ENCODE data around the gene TCTN2. TPM values are rescaled to one million over a fixed set of nuclear protein-coding genes. Genes with fewer than 3 reads are reported as not detected.

Gene TCTN2
- total RNA-seq, 2 experiments from 2014 or later = 2.9 to 3.4 TPM

DNA sequence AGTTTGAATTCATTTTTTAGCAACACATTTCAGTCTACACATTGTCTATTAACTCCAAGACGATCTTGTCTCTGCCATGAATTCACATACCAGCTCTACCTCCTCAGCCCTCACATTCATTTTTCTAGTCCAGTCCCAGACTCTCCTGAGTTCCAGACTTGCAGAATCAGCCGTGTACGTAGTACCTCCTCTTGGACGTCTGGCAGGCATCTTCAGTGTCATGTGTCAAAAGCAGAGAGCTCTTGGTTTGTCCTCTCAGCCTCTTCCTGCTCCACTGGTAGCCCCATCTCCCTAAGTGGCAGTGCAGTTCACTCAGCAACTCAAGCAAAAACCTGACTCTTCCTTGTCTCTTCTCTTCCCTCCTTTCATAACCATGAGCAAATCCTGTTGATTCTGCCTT, 14.5 kb upstream of the TCTN2 start:
- ChIA-PET POLR2A (no interaction called here), CTCF (interaction anchor here (0.6 kb wide), 1 partner anchor 10 kb away, joined by 3 read pairs; no protein-coding TSS in a partner anchor)
- H3K27me3 Mint-ChIP-seq (ENCODE audit: low read depth) = no peaks in the 10 kb centered on the region
- peaks cover 38% of the 10 kb centered on the region for H3K36me3 Mint-ChIP-seq (ENCODE audit: low read depth)
- H3K4me1 Mint-ChIP-seq (ENCODE audit: low read depth) = peaks cover 16% of the 10 kb centered on the region
- no peak overlapping the region for H3K4me3 Mint-ChIP-seq
- ATAC-seq (no peak), DNase-seq (no peak)
- no peaks in the 10 kb centered on the region for H3K9me3 Mint-ChIP-seq (ENCODE audit: insufficient read depth)
- no peak overlapping the region for H3K27ac Mint-ChIP-seq

DNA sequence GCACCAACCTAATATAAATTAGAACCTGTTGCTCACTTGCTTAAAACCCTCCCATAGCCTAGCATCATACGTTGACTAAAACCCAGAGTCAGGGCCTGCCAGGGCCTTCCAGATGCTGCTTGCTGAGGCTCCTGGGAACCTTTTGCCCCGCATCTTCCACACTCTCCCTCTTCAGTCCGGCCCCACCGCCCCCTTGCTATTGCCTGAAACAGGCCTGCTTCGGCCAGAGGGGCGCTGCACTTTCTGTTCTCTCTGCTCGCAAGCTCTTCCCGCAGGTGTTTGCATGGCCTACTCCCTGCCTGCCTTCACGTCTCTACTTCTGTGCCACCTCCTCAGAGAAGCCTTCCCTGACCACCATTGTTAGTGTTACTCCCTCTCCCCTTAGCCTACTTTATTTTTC, 13.7 kb upstream of the TCTN2 start:
- CTCF ChIA-PET = no interaction called here
- DNase-seq (no peak), ATAC-seq (no peak)
- Mint-ChIP-seq H3K36me3 (ENCODE audit: low read depth) (peaks cover 34% of the 10 kb centered on the region), H3K4me1 (ENCODE audit: low read depth) (peaks cover 16% of the 10 kb centered on the region), H3K27me3 (ENCODE audit: low read depth) (no peaks in the 10 kb centered on the region), H3K9me3 (ENCODE audit: insufficient read depth) (no peaks in the 10 kb centered on the region), H3K4me3 (no peak overlapping the region), H3K27ac (no peak overlapping the region)
- POLR2A ChIA-PET = no interaction called here

DNA sequence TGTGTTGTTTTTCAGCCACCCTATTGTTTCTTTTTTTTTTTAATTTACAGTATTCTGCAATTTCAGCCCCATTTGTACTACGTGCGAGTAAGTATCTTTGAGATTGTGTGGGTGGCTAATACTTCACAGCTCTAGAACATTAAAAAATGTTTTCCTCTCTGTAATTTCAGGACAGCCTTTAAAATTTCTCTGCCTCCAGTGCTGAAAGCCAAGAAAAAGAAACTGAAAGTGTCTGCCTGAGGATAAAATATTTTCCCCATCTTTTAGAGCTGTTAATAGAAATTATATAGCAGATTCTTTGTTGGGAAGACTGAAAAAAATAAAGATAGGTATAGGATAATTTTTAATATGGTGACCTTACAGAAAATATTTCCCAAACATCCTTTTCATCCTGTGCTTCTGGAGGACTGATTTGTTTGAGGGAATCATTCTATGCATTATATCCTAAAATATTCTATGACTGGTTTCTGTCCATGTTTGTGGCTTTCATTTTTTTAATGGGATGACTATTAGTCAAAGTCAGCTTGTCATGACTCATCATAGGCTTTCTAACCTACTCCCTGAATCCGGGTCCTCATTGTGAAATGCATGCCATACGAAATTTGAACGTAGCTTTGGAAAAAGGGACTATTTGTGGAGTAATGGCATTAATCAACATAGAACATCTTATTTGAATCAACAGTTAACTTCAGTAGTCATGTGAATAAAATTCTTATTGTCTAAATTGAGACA, 10.8 kb upstream of the TCTN2 start:
- Mint-ChIP-seq H3K9me3 (ENCODE audit: insufficient read depth) (no peaks in the 10 kb centered on the region), H3K4me3 (no peak overlapping the region), H3K4me1 (ENCODE audit: low read depth) (peaks cover 16% of the 10 kb centered on the region), H3K27ac (peak overlapping the region; percentile 56), H3K36me3 (ENCODE audit: low read depth) (peaks cover 33% of the 10 kb centered on the region), H3K27me3 (ENCODE audit: low read depth) (no peaks in the 10 kb centered on the region)
- ChIA-PET CTCF (interaction anchor here (1.5 to 1.7 kb wide), 2 partner anchors 10 to 101 kb away, joined by 3 to 4 read pairs; no protein-coding TSS in a partner anchor), POLR2A (interaction anchor here (1.0 kb wide), 1 partner anchor 10 kb away, joined by 3 read pairs; no protein-coding TSS in a partner anchor)
- DNase-seq (no peak), ATAC-seq (no peak)

DNA sequence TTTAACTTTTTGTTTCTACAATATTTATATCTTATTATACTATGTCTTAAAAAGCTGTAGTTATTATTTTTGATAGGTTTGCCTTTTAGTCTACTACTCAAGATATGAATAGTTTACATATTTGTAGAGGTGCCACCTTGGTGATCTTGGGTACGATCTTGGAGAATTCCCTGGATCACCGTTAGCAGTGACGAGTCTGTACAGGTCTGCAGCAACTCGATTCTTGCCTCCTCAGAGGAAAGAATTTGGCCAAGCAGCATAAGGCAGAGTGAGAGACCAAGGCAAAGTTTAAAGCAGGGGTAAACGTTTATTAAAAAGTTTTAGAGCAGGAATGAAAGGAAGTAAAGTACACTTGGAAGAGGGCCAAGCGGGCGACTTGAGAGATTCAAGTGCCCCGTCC, 3.1 kb upstream of the TCTN2 start:
- H3K27me3 Mint-ChIP-seq (ENCODE audit: low read depth) = no peaks in the 10 kb centered on the region
- H3K9me3 Mint-ChIP-seq (ENCODE audit: insufficient read depth) = no peaks in the 10 kb centered on the region
- ATAC-seq = no peak
- peaks cover 15% of the 10 kb centered on the region for H3K4me1 Mint-ChIP-seq (ENCODE audit: low read depth)
- no peak overlapping the region for H3K4me3 Mint-ChIP-seq
- POLR2A ChIA-PET = no interaction called here
- no peak overlapping the region for H3K27ac Mint-ChIP-seq
- peaks cover 13% of the 10 kb centered on the region for H3K36me3 Mint-ChIP-seq (ENCODE audit: low read depth)
- no peak for DNase-seq
- CTCF ChIA-PET = no interaction called here

DNA sequence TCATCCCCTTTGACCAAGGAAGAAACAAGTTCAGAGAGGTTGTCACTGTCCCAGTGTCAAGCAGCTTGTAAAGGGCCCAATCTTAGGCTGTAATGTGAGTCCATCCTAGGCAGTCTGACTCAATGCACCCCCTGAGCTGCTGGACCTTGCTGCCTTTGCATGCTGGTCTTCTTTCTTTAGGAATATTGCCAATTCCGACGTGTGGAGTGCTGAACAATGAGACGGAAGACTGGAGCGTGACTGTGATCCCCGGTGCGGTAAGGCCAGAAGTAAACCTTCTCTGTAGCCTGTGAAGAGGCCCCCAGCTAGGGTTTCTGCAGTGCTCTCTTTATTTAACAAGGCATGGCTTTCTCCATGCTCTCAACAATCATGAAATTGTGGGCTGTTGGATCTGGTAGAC, 963 bp downstream of the TCTN2 start:
- H3K27ac Mint-ChIP-seq = no peak overlapping the region
- ChIA-PET CTCF (no interaction called here), POLR2A (interaction anchor here (1.2 kb wide), 1 partner anchor 40 kb away, joined by 3 read pairs; the partner anchor contains the start of gene ATP6V0A2)
- peak overlapping the region; percentile 85 for H3K4me3 Mint-ChIP-seq
- H3K27me3 Mint-ChIP-seq (ENCODE audit: low read depth) = no peaks in the 10 kb centered on the region
- H3K36me3 Mint-ChIP-seq (ENCODE audit: low read depth) = no peaks in the 10 kb centered on the region
- DNase-seq (no peak), ATAC-seq (no peak)
- no peaks in the 10 kb centered on the region for H3K9me3 Mint-ChIP-seq (ENCODE audit: insufficient read depth)
- peaks cover 15% of the 10 kb centered on the region for H3K4me1 Mint-ChIP-seq (ENCODE audit: low read depth)

DNA sequence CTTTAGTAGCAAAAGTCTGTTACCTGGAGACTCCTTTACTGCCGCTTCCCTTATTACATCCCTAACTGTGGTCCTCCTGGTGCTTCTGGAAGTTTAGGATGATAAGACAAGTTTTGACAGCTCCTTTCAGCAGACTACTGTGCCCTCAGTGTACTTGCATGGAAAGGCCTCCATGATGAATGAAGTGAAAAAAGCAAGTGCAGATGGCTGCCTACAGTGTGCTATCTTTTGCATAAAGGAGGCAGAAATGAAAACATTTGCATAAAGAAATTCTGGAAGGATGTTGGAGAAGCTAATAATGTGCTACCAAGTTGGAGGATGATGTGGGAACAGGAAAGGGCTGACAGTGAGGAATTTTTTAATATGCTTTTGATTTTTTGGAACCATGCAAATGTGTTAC, 4.5 kb downstream of the TCTN2 start:
- H3K36me3 Mint-ChIP-seq (ENCODE audit: low read depth) = no peaks in the 10 kb centered on the region
- DNase-seq (no peak), ATAC-seq (no peak)
- no peaks in the 10 kb centered on the region for H3K9me3 Mint-ChIP-seq (ENCODE audit: insufficient read depth)
- H3K27ac Mint-ChIP-seq = no peak overlapping the region
- POLR2A ChIA-PET = interaction anchor here (1.0 kb wide), 1 partner anchor 13 kb away, joined by 4 read pairs; no protein-coding TSS in a partner anchor
- H3K4me1 Mint-ChIP-seq (ENCODE audit: low read depth) = peaks cover 15% of the 10 kb centered on the region
- H3K27me3 Mint-ChIP-seq (ENCODE audit: low read depth) = no peaks in the 10 kb centered on the region
- CTCF ChIA-PET = interaction anchor here (1.1 kb wide), 1 partner anchor 93 kb away, joined by 3 read pairs; no protein-coding TSS in a partner anchor
- no peak overlapping the region for H3K4me3 Mint-ChIP-seq

DNA sequence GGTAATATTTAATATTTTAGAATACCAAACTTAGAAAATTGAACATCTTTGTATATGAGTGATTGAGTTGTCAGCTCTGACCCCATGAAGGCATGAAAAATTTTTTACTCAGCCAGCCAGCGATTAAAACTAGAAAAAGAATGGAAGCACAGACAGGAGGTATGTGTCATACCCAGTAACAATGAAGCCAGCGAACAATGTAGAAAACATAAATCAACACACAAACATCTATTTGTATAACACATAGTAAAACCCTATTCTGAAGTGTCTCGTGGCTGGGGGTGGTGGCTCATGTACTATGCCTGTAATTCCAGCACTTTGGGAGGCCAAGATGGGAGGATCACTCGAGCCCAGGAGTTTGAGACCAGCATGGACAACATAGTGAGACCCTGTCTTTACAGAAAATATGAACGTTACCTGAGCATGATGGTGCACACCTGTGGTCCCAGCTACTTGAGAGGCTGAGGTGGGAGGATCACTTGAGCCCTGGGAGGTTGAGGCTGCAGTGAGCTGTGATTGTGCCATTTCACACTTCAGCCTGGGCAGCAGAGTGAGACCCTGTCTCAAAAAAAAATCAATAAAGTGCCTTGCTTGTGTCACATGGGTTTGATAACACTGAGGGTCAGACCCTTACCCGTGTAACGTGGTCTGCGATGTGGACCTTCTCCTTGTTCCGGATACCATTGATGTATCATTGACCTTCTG, 5.9 kb downstream of the TCTN2 start:
- Mint-ChIP-seq H3K4me3 (no peak overlapping the region), H3K36me3 (ENCODE audit: low read depth) (no peaks in the 10 kb centered on the region), H3K27me3 (ENCODE audit: low read depth) (no peaks in the 10 kb centered on the region), H3K27ac (no peak overlapping the region), H3K9me3 (ENCODE audit: insufficient read depth) (no peaks in the 10 kb centered on the region), H3K4me1 (ENCODE audit: low read depth) (peaks cover 6% of the 10 kb centered on the region)
- ChIA-PET CTCF (no interaction called here), POLR2A (no interaction called here)
- no peak for ATAC-seq
- DNase-seq = no peak

DNA sequence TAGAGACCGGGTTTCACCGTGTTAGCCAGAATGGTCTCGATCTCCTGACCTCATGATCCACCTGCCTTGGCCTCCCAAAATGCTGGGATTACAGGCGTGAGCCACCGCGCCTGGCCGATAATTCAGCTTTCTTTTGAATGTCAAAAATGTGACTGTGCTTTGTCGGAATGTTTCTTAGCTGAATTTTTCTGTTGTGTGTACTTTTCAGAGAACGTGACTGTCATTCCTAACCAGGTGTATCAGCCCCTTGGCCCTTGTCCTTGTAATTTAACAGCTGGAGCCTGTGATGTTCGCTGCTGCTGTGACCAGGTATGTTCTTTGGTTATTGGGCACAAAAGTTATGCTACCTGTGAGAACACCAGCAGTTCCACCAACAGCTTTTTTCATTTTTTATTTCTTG, 8.1 kb downstream of the TCTN2 start:
- no peak overlapping the region for H3K4me3 Mint-ChIP-seq
- CTCF ChIA-PET = no interaction called here
- H3K4me1 Mint-ChIP-seq (ENCODE audit: low read depth) = peaks cover 2% of the 10 kb centered on the region
- H3K27me3 Mint-ChIP-seq (ENCODE audit: low read depth) = no peaks in the 10 kb centered on the region
- H3K36me3 Mint-ChIP-seq (ENCODE audit: low read depth) = no peaks in the 10 kb centered on the region
- DNase-seq = no peak
- no peak overlapping the region for H3K27ac Mint-ChIP-seq
- no peaks in the 10 kb centered on the region for H3K9me3 Mint-ChIP-seq (ENCODE audit: insufficient read depth)
- ATAC-seq = no peak
- POLR2A ChIA-PET = no interaction called here

DNA sequence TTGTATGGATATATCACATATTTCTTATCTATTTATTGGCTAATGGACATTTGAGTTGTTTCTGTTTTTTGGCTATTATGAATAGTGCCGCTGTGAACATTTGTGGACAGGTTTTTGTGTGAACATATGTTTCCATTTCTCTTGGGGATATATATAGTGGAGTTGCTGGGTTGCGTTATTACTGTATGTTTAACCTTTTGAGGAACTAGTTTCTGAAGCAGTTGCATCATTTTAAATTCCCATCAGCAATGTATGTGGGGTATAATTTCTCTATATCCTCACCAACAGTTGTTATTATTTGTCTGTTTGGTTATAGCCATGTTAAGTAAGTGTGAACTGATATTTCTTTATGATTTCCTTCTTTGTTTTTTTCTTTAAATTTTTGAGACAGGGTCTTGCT, 10.7 kb downstream of the TCTN2 start:
- peaks cover 4% of the 10 kb centered on the region for H3K4me1 Mint-ChIP-seq (ENCODE audit: low read depth)
- POLR2A ChIA-PET = no interaction called here
- no peak overlapping the region for H3K4me3 Mint-ChIP-seq
- peaks cover 2% of the 10 kb centered on the region for H3K36me3 Mint-ChIP-seq (ENCODE audit: low read depth)
- H3K27me3 Mint-ChIP-seq (ENCODE audit: low read depth) = no peaks in the 10 kb centered on the region
- H3K27ac Mint-ChIP-seq = no peak overlapping the region
- DNase-seq (no peak), ATAC-seq (no peak)
- no peaks in the 10 kb centered on the region for H3K9me3 Mint-ChIP-seq (ENCODE audit: insufficient read depth)
- CTCF ChIA-PET = interaction anchor here (1.1 kb wide), 1 partner anchor 15 kb away, joined by 3 read pairs; no protein-coding TSS in a partner anchor

DNA sequence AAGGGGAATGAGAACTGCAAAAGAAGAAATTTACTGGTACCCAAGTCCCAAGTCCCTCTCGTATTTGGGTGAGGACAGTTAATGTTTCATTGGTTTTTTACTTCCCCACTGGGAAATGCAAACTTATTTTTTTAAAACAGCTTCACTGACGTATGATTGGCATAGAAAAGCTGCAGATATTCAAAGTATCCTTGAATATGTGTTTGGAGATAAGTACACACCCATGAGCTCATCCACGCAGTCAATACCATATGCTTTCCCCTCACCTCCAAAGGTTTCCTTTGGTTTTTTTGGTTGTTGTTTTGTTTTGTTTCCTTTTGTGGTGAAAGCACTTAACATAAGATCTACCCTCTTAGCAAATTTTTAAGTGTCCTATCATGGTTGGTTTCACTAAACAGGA, 13.1 kb downstream of the TCTN2 start:
- no peak overlapping the region for H3K27ac Mint-ChIP-seq
- POLR2A ChIA-PET = no interaction called here
- no peaks in the 10 kb centered on the region for H3K27me3 Mint-ChIP-seq (ENCODE audit: low read depth)

DNA sequence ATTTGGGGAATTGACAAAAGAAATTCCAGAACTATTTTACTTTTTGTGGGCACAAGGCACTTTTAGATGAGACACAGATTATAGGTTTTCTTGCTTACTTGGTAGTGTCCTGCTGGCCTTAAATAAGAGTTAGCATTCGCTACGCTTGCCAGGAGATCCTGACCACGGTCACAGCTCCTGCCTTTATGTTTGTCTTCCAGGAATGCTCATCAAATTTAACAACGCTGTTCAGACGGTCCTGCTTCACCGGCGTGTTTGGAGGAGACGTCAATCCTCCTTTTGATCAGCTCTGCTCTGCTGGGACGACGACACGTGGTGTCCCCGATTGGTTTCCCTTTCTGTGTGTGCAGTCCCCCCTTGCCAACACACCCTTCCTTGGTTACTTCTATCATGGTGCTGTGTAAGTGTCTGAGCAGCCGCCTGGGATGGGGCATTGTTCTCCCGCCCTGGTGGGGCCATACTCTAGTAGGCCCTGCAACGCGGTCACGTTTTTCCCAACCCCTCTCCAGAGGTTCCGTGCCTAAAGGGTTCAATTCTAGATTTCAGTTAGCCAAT, 15.8 kb downstream of the TCTN2 start:
- ATAC-seq = no peak
- Mint-ChIP-seq H3K4me3 (no peak overlapping the region), H3K36me3 (ENCODE audit: low read depth) (peaks cover 2% of the 10 kb centered on the region), H3K9me3 (ENCODE audit: insufficient read depth) (no peaks in the 10 kb centered on the region), H3K4me1 (ENCODE audit: low read depth) (peaks cover 4% of the 10 kb centered on the region), H3K27me3 (ENCODE audit: low read depth) (no peaks in the 10 kb centered on the region), H3K27ac (no peak overlapping the region)
- DNase-seq = no peak
- ChIA-PET CTCF (no interaction called here), POLR2A (no interaction called here)

More for the DNA sequence above, 13.1 kb downstream of the TCTN2 start:
- Mint-ChIP-seq H3K4me3 (no peak overlapping the region), H3K4me1 (ENCODE audit: low read depth) (peaks cover 4% of the 10 kb centered on the region), H3K36me3 (ENCODE audit: low read depth) (peaks cover 2% of the 10 kb centered on the region), H3K9me3 (ENCODE audit: insufficient read depth) (no peaks in the 10 kb centered on the region)
- no peak for DNase-seq
- no peak for ATAC-seq
- CTCF ChIA-PET = no interaction called here

DNA sequence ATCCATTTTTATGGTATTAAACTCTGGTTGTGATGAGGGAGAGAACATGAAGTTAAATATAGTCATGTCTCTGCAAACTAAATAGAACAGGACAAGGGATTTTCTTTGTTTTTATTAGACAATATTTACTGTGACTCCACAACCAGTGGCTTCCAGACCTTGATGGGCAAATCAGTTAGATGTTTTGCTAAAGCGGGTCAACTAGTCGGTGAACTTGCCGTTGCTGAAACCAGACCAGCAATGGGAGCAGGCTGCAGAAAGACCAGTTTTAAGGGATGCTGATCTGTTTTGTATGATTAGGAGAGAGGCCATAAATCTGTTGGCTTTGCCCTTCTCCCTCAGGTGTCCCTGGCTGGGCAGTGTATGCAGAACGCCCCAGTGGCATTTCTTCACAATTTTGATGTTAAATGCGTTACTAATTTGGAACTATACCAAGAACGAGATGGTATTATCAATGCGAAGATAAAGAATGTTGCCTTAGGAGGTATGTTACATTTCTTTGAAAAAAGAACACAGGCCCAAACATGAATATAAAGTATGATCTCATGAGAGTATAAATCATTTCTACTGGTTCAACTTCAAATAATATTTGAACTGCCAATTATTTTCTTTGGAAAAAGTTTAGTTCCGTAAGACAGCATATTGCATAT, 19.4 kb downstream of the TCTN2 start:
- Mint-ChIP-seq H3K27ac (no peak overlapping the region), H3K9me3 (ENCODE audit: insufficient read depth) (no peaks in the 10 kb centered on the region), H3K36me3 (ENCODE audit: low read depth) (no peaks in the 10 kb centered on the region), H3K27me3 (ENCODE audit: low read depth) (no peaks in the 10 kb centered on the region), H3K4me1 (ENCODE audit: low read depth) (no peaks in the 10 kb centered on the region), H3K4me3 (no peak overlapping the region)
- DNase-seq (no peak), ATAC-seq (no peak)
- ChIA-PET POLR2A (no interaction called here), CTCF (no interaction called here)
